ENCODE results near the gene LMF1.

- no peak for TF ChIP-seq CTCF (IDR thresholded peaks at IDR 0.05)
- TF ChIP-seq EZH2 (IDR thresholded peaks at IDR 0.05; ENCODE audit: borderline replicate concordance, insufficient read depth, low read depth, low read length, poor library complexity, severe bottlenecking) = no peak
Observed at GRCh38 chr16:938136-938535, 32.6 kb downstream of the LMF1 start.

Measured in B cell (primary cell).